H9 (cell line): Measurements from ENCODE around the gene HIPK3. TPM values are rescaled to one million over a fixed set of nuclear protein-coding genes. Genes with fewer than 3 reads are reported as not detected.

Source experiments
- DNase-seq: peaks from one replicate; pipeline ENCODE4 v3.0.0-alpha.2; 2017
- H2AFZ ChIP-seq: one replicate; pipeline ENCODE4 v1.6.1; 2013; ENCODE audit warnings: mild to moderate bottlenecking, low read length, control low read depth, moderate library complexity
- H2AK5ac ChIP-seq: 2 replicates; pipeline ENCODE4 v1.6.1; 2013; ENCODE audit warnings: low read length, control low read depth, mixed read lengths; ENCODE audit not compliant: insufficient read length
- H2BK120ac ChIP-seq: one replicate; pipeline ENCODE4 v1.6.1; 2013; ENCODE audit warnings: low read depth, mild to moderate bottlenecking, low read length, control low read depth, inconsistent platforms; ENCODE audit not compliant: poor library complexity, severe bottlenecking
- H2BK12ac ChIP-seq: 2 replicates; pipeline ENCODE4 v1.6.1; 2013; ENCODE audit warnings: low read length, control low read depth, mixed read lengths, low read depth; ENCODE audit not compliant: insufficient read length
- H2BK15ac ChIP-seq: 2 replicates; pipeline ENCODE4 v1.6.1; 2013; ENCODE audit warnings: low read depth, low read length, control low read depth
- H2BK20ac ChIP-seq: one replicate; pipeline ENCODE4 v1.6.1; 2013; ENCODE audit warnings: low read depth, mild to moderate bottlenecking, low read length, control low read depth, inconsistent platforms; ENCODE audit not compliant: poor library complexity, severe bottlenecking
- H2BK5ac ChIP-seq: 2 replicates; pipeline ENCODE4 v1.6.1; 2013; ENCODE audit warnings: low read length, control low read depth, mixed read lengths; ENCODE audit not compliant: insufficient read length
- H3K14ac ChIP-seq: 2 replicates; pipeline ENCODE4 v1.6.1; 2013; ENCODE audit warnings: low read length, control low read depth; ENCODE audit not compliant: insufficient read depth
- H3K18ac ChIP-seq: 2 replicates; pipeline ENCODE4 v1.6.1; 2013; ENCODE audit warnings: low read depth, mild to moderate bottlenecking, mixed read lengths, low read length, control low read depth; ENCODE audit not compliant: insufficient read length
- H3K23ac ChIP-seq: 2 replicates; pipeline ENCODE4 v1.6.1; 2013; ENCODE audit warnings: low read length, control low read depth, mixed read lengths, low read depth; ENCODE audit not compliant: insufficient read length
- H3K23me2 ChIP-seq: 2 replicates; pipeline ENCODE4 v1.6.1; 2013; ENCODE audit warnings: low read depth, mild to moderate bottlenecking, mixed read lengths, low read length, control low read depth; ENCODE audit not compliant: insufficient read length, poor library complexity, severe bottlenecking
- H3K27ac ChIP-seq: 2 replicates; pipeline ENCODE4 v1.5.1; 2013; ENCODE audit warnings: low read length, control low read depth, mixed read lengths, low read depth; ENCODE audit not compliant: insufficient read length
- H3K27me3 ChIP-seq: 2 replicates; pipeline ENCODE4 v1.6.1; 2013; ENCODE audit warnings: low read length, control low read depth, inconsistent platforms; ENCODE audit not compliant: insufficient read depth
- H3K4ac ChIP-seq: 2 replicates; pipeline ENCODE4 v1.6.1; 2013; ENCODE audit warnings: low read depth, mild to moderate bottlenecking, control low read depth, inconsistent platforms, low read length, moderate library complexity
- H3K4me1 ChIP-seq: 2 replicates; pipeline ENCODE4 v1.6.1; 2013; ENCODE audit warnings: low read length, control low read depth, inconsistent platforms; ENCODE audit not compliant: insufficient read depth
- H3K4me2 ChIP-seq: 2 replicates; pipeline ENCODE4 v1.6.1; 2013; ENCODE audit warnings: low read length, control low read depth, mixed read lengths; ENCODE audit not compliant: insufficient read length, insufficient read depth
- H3K56ac ChIP-seq: 2 replicates; pipeline ENCODE4 v1.6.1; 2013; ENCODE audit warnings: low read depth, mild to moderate bottlenecking, mixed read lengths, low read length, control low read depth; ENCODE audit not compliant: insufficient read length
- H3K79me1 ChIP-seq: 2 replicates; pipeline ENCODE4 v1.6.1; 2013; ENCODE audit warnings: low read depth, mild to moderate bottlenecking, moderate library complexity, low read length, control low read depth, inconsistent platforms; ENCODE audit not compliant: insufficient read depth, poor library complexity, severe bottlenecking
- H3K79me2 ChIP-seq: 2 replicates; pipeline ENCODE4 v1.6.1; 2013; ENCODE audit warnings: low read length, control low read depth, inconsistent platforms; ENCODE audit not compliant: insufficient read depth
- H3K9ac ChIP-seq: 2 replicates; pipeline ENCODE4 v1.6.1; 2013; ENCODE audit warnings: low read length, control low read depth, mixed read lengths; ENCODE audit not compliant: insufficient read length; ENCODE audit errors: extremely low read depth
- H3K9me3 ChIP-seq: one replicate; pipeline ENCODE4 v1.6.1; 2013; ENCODE audit warnings: low read depth, low read length, inconsistent platforms; ENCODE audit not compliant: control insufficient read depth
- H3T11ph ChIP-seq: one replicate; pipeline ENCODE4 v1.6.1; 2013; ENCODE audit warnings: mild to moderate bottlenecking, low read length, control low read depth, inconsistent platforms
- H4K20me1 ChIP-seq: one replicate; pipeline ENCODE4 v1.6.1; 2013; ENCODE audit not compliant: control insufficient read depth, insufficient read length, insufficient read depth
- H4K5ac ChIP-seq: 2 replicates; pipeline ENCODE4 v1.6.1; 2013; ENCODE audit warnings: low read depth, mild to moderate bottlenecking, mixed read lengths, low read length, control low read depth; ENCODE audit not compliant: insufficient read length
- H4K8ac ChIP-seq: replicated peaks from 2 replicates; pipeline ENCODE4 v1.6.1; 2013; ENCODE audit warnings: low read length, control low read depth, mixed read lengths, low read depth; ENCODE audit not compliant: insufficient read length
- H4K91ac ChIP-seq: 2 replicates; pipeline ENCODE4 v1.6.1; 2013; ENCODE audit warnings: low read depth, mild to moderate bottlenecking, moderate library complexity, mixed read lengths, low read length, control low read depth; ENCODE audit not compliant: insufficient read length
- H3K27ac Mint-ChIP-seq, 3 experiments: 2 replicates in 2 of 3; 3 replicates in 1 of 3; pipeline ENCODE4 v1.8.0; 2020 to 2021; ENCODE audit warnings: mixed read lengths in 3 of 3, mild to moderate bottlenecking in 1 of 3, moderate library complexity in 1 of 3
- H3K27me3 Mint-ChIP-seq: 2 replicates; pipeline ENCODE4 v1.8.0; 2021; ENCODE audit warnings: low read depth, mild to moderate bottlenecking, moderate library complexity, mixed read lengths
- H3K36me3 Mint-ChIP-seq, 3 experiments: 2 replicates in 2 of 3; 3 replicates in 1 of 3; pipeline ENCODE4 v1.8.0; 2020 to 2021; ENCODE audit warnings: low read depth in 3 of 3, mixed read lengths in 3 of 3; ENCODE audit not compliant: insufficient read depth in 1 of 3
- H3K4me1 Mint-ChIP-seq, 2 experiments: 2 replicates each; pipeline ENCODE4 v1.8.0; 2020; ENCODE audit warnings: mixed read lengths in 2 of 2
- H3K4me3 Mint-ChIP-seq, 2 experiments: 2 replicates in 1 of 2; 3 replicates in 1 of 2; pipeline ENCODE4 v1.8.0; 2020 to 2021; ENCODE audit warnings: mild to moderate bottlenecking in 2 of 2, mixed read lengths in 2 of 2, moderate library complexity in 1 of 2
- H3K9me3 Mint-ChIP-seq, 2 experiments: 2 replicates in 1 of 2; 3 replicates in 1 of 2; pipeline ENCODE4 v1.8.0; 2020; ENCODE audit warnings: mild to moderate bottlenecking in 2 of 2, mixed read lengths in 2 of 2, moderate library complexity in 1 of 2
- WGBS: extraction: QIAGEN DNeasy Blood & Tissue Kit; methylation state at CpG from one replicate; pipeline ENCODE4 v1.1.7; 2013; ENCODE audit warnings: missing lambda C conversion rate, low lambda C conversion rate, mixed read lengths; ENCODE audit not compliant: insufficient read length; ENCODE audit errors: extremely low coverage; 5-methylcytosine and 5-hydroxymethylcytosine counted together
- total RNA-seq: library from RNA; stranded (reverse); gene quantifications from 2 replicates; pipeline ENCODE4 v1.2.1, GENCODE V29; 2021
- TF ChIP-seq, protein P1 (sequence below): fragments of 200-600 bp; sonication (generic); conservative IDR thresholded peaks from 3 replicates; pipeline ENCODE4 v1.8.0; 2021; ENCODE audit warnings: antibody characterized with exemption, mild to moderate bottlenecking

The HIPK3 gene
- total RNA-seq, 1 experiment from 2014 or later = 23.4 TPM

DNA sequence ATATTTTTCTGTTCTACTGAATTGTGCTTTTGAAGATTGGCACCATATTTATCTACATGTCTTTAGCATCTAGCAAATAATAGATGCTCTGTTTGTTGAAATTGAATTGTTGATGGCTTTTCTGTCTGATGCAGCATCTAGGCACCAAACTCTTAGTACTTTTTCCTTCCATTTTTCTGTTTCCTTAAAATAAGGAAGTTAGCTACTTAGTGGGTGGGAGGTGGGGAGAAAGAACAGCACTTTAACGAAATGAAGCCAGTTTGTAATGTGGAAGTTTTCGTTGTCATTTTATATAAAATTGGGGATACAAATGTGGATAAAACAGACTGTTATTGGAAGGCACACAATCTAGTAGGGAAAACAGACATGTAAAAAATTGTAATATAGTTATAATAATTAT lies 76.6 kb downstream of the HIPK3 start:
- Histone ChIP-seq H2AFZ (no peak overlapping the region), H3K79me2 (no peaks in the 10 kb centered on the region)

More for the DNA sequence above, 76.6 kb downstream of the HIPK3 start:
- H3K23ac ChIP-seq = no peak overlapping the region
- H3K56ac ChIP-seq = no peak overlapping the region
- no peaks in the 10 kb centered on the region for H3K79me1 ChIP-seq
- H3K4me3 Mint-ChIP-seq = no peak overlapping the region
- H3K27ac ChIP-seq = no peak overlapping the region
- no peak overlapping the region for H3T11ph ChIP-seq
- peaks cover 2% of the 10 kb centered on the region in 2 experiments; a peak in 3 of 4 replicates for H3K4me1 Mint-ChIP-seq
- no peaks in the 10 kb centered on the region for H3K23me2 ChIP-seq
- no peak overlapping the region for H4K91ac ChIP-seq
- no peaks in the 10 kb centered on the region for H3K4me1 ChIP-seq
- no peak overlapping the region for H3K18ac ChIP-seq
- no peak for DNase-seq
- no peak overlapping the region for H4K5ac ChIP-seq
- TF ChIP-seq, protein P1, sequence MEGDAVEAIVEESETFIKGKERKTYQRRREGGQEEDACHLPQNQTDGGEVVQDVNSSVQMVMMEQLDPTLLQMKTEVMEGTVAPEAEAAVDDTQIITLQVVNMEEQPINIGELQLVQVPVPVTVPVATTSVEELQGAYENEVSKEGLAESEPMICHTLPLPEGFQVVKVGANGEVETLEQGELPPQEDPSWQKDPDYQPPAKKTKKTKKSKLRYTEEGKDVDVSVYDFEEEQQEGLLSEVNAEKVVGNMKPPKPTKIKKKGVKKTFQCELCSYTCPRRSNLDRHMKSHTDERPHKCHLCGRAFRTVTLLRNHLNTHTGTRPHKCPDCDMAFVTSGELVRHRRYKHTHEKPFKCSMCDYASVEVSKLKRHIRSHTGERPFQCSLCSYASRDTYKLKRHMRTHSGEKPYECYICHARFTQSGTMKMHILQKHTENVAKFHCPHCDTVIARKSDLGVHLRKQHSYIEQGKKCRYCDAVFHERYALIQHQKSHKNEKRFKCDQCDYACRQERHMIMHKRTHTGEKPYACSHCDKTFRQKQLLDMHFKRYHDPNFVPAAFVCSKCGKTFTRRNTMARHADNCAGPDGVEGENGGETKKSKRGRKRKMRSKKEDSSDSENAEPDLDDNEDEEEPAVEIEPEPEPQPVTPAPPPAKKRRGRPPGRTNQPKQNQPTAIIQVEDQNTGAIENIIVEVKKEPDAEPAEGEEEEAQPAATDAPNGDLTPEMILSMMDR = no peak
- H3K27me3 ChIP-seq = no peaks in the 10 kb centered on the region
- H2BK20ac ChIP-seq = no peak overlapping the region
- no peaks in the 10 kb centered on the region for H3K36me3 Mint-ChIP-seq
- no peak overlapping the region for H2BK5ac ChIP-seq
- H2BK15ac ChIP-seq = no peak overlapping the region
- no peak overlapping the region for H3K14ac ChIP-seq
- no peak overlapping the region for H3K27ac Mint-ChIP-seq
- H4K8ac ChIP-seq = no peak overlapping the region
- no peak overlapping the region for H3K4ac ChIP-seq
- H3K9me3 ChIP-seq = no peaks in the 10 kb centered on the region
- H4K20me1 ChIP-seq = no peaks in the 10 kb centered on the region
- H3K4me2 ChIP-seq = no peak overlapping the region
- H3K9ac ChIP-seq = no peak overlapping the region
- H3K27me3 Mint-ChIP-seq = no peaks in the 10 kb centered on the region
- no peaks in the 10 kb centered on the region for H3K9me3 Mint-ChIP-seq
- H2BK12ac ChIP-seq = no peak overlapping the region
- H2BK120ac ChIP-seq = no peak overlapping the region
- WGBS = no CpG with 5 or more reads among the region's 2 CpGs
- H2AK5ac ChIP-seq = no peak overlapping the region
